Measurements from ENCODE around the gene CYB5RL. TPM values are rescaled to one million over a fixed set of nuclear protein-coding genes. Genes with fewer than 3 reads are reported as not detected.

Gene CYB5RL
- total RNA-seq, 4 donors from 2014 or later: 2.2 to 4.7 (median 3.0) TPM

DNA sequence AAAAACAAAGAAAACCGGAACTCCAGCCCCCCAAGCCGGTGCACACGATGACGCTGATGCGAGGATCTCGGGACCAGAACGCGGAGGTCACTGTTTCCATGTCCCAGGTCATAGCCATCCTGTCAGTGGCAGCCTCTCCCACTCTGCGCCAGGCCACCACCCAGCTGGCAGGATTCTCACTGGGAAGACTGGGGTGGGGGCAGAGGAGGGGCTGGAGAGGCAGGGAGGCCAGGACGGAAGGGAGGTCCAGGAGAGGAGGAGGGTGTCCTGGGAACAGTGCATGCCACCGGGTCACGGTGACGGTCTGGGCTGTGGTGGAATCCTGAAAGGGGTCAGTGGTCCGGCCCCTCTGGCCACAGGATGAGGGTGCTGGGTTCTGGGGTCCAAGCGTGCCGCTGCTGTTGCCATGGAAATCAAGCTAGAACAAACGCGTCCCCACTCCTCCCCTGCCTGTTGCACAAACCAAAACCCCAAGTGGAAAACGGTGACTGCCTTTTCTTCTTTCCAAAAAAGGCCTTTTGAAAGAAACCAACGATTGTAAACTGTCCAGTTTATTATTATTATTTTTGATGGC, 26.2 kb upstream of the CYB5RL start:
- intact Hi-C loops (cut with DNase I): no loop called here

GRCh38 chr1:54225378-54225777, 25.5 kb upstream of the CYB5RL start:
- peaks cover 0 to 53% (median 3%) of the 10 kb centered on the region in 3 donors for H3K36me3 ChIP-seq
- 82 to 91% methylated on average over 6 of the region's 6 CpGs for WGBS, 2 donors
- intact Hi-C loops (cut with DNase I): no loop called here

More for the DNA sequence above, 26.2 kb upstream of the CYB5RL start:
- Histone ChIP-seq H3K4me1 (peaks cover 5 to 34% (median 8%) of the 10 kb centered on the region in 3 donors), H3K27ac (no peak overlapping the region), H3K4me3 (no peak overlapping the region), H3K27me3 (no peaks in the 10 kb centered on the region), H3K36me3 (peaks cover 0 to 53% (median 3%) of the 10 kb centered on the region in 3 donors), H3K9me3 (no peaks in the 10 kb centered on the region)
- DNase-seq: no peak
- WGBS, 2 donors: 83 to 87% methylated on average over 14 to 20 of the region's 20 CpGs
- TF ChIP-seq, protein P1, sequence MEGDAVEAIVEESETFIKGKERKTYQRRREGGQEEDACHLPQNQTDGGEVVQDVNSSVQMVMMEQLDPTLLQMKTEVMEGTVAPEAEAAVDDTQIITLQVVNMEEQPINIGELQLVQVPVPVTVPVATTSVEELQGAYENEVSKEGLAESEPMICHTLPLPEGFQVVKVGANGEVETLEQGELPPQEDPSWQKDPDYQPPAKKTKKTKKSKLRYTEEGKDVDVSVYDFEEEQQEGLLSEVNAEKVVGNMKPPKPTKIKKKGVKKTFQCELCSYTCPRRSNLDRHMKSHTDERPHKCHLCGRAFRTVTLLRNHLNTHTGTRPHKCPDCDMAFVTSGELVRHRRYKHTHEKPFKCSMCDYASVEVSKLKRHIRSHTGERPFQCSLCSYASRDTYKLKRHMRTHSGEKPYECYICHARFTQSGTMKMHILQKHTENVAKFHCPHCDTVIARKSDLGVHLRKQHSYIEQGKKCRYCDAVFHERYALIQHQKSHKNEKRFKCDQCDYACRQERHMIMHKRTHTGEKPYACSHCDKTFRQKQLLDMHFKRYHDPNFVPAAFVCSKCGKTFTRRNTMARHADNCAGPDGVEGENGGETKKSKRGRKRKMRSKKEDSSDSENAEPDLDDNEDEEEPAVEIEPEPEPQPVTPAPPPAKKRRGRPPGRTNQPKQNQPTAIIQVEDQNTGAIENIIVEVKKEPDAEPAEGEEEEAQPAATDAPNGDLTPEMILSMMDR (IDR thresholded peaks at IDR 0.05): no peak
- TF ChIP-seq POLR2A (IDR thresholded peaks at IDR 0.05): no peak

DNA sequence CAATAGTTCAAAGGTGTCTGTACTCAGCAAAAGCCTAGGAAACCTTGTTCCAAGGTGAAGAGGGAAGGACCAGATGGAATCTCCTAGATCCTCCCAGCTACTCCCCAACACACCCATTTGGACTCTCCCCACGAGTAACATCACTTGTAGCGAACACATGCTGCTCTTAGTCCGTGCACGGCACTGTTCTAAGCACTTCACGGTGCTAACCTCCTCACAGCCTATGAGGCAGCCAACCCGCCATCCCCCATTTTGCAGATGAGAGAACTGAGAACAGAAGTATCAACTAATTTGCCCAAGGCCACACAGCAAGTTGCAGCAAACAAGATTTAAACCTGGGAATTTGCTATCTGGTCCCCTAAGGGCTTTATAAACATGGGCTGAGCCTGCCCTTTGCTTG, 24.4 kb upstream of the CYB5RL start:
- Histone ChIP-seq H3K4me1 (peaks cover 9 to 44% (median 17%) of the 10 kb centered on the region in 3 donors), H3K9me3 (no peaks in the 10 kb centered on the region), H3K4me3 (no peak overlapping the region), H3K27ac (no peak overlapping the region), H3K36me3 (peaks cover 0 to 62% (median 3%) of the 10 kb centered on the region in 3 donors), H3K27me3 (no peaks in the 10 kb centered on the region)
- WGBS, 2 donors: 60 to 89% methylated on average over 1 to 6 of the region's 6 CpGs
- DNase-seq: no peak
- intact Hi-C loops (cut with DNase I): no loop called here
- TF ChIP-seq POLR2A (IDR thresholded peaks at IDR 0.05): no peak
- TF ChIP-seq, protein P1 (IDR thresholded peaks at IDR 0.05): no peak

More at GRCh38 chr1:54225378-54225777, 25.5 kb upstream of the CYB5RL start:
- H3K27me3 ChIP-seq: no peaks in the 10 kb centered on the region
- no peak for DNase-seq
- H3K9me3 ChIP-seq: no peaks in the 10 kb centered on the region
- peaks cover 5 to 41% (median 8%) of the 10 kb centered on the region in 3 donors for H3K4me1 ChIP-seq
- H3K4me3 ChIP-seq: no peak overlapping the region
- H3K27ac ChIP-seq: no peak overlapping the region
- TF ChIP-seq POLR2A (IDR thresholded peaks at IDR 0.05): no peak
- TF ChIP-seq, protein P1 (IDR thresholded peaks at IDR 0.05): no peak

DNA sequence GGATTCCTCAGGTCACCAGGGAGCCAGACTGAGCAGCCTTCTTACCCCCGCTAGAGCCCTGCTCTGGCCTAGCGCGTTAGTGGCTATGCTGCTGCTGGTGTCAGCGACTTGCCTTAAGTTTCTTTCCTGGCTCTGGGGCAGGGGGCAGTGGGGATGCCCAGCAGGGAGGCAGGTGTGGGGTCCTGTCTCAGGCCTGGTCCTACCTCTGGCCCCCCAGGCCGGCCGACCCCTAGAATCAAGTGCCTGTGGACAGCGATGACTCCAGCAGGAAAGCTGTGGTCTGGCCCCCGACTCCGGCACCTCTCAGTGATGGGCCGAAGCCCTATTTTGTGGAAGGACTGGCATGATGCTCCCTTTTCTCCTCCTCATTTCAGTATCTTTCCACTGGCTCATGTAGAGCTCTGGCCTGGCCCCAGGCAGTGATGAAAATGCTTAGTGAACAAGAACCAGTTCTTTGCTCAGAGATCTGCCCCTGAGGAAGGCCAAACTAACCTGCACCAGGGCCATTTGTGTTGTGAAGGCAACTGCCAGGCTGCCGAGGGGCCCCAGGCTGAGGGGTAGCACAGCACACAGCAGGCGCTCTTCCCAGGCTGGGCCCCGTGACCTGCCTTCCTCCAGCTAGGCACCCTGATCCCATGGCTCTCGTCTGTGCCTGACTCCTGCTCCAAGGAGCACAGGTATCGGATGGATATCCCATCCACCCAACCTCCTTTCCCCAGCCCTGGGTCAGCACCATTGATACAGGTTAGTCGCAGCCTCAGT, 23.8 kb upstream of the CYB5RL start:
- intact Hi-C loops (cut with DNase I): no loop called here
- H3K27ac ChIP-seq: no peak overlapping the region
- H3K4me1 ChIP-seq: peaks cover 15 to 44% (median 20%) of the 10 kb centered on the region in 3 donors
- DNase-seq: no peak
- no peaks in the 10 kb centered on the region for H3K9me3 ChIP-seq
- no peaks in the 10 kb centered on the region for H3K27me3 ChIP-seq
- H3K4me3 ChIP-seq: no peak overlapping the region
- TF ChIP-seq POLR2A (IDR thresholded peaks at IDR 0.05): no peak
- TF ChIP-seq, protein P1 (IDR thresholded peaks at IDR 0.05): no peak
- WGBS, 2 donors: 91 to 100% methylated on average over 1 to 5 of the region's 16 CpGs
- H3K36me3 ChIP-seq: peaks cover 0 to 61% (median 3%) of the 10 kb centered on the region in 3 donors

DNA sequence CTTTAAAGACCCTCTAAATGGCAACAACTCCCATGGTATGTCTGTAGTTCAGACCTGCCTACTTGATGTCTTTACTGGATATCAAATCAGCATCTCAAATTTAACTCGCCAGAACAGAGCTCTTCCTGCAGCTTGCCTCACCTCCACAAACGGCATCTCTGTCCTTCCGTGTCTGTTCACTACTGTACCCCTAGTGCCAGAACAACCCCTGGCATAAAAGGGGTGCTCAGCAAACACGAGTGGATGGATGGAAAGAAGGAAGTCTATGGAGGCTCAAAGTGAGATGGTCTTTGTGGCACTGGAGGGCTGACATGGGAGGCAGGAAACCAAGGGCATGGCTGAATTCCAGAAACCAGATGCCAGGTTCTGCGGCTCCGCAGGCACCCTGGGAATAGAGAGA, 22.9 kb upstream of the CYB5RL start:
- intact Hi-C loops (cut with DNase I): no loop called here

More for the DNA sequence above, 22.9 kb upstream of the CYB5RL start:
- TF ChIP-seq, protein P1 (IDR thresholded peaks at IDR 0.05): no peak
- TF ChIP-seq POLR2A (IDR thresholded peaks at IDR 0.05): no peak
- 65 to 77% methylated on average over 3 to 6 of the region's 6 CpGs for WGBS, 2 donors
- H3K27me3 ChIP-seq: no peaks in the 10 kb centered on the region
- peaks cover 14 to 42% (median 20%) of the 10 kb centered on the region in 3 donors for H3K4me1 ChIP-seq
- H3K9me3 ChIP-seq: no peaks in the 10 kb centered on the region
- no peak overlapping the region for H3K27ac ChIP-seq
- no peak overlapping the region for H3K4me3 ChIP-seq
- peaks cover 0 to 61% (median 5%) of the 10 kb centered on the region in 3 donors for H3K36me3 ChIP-seq
- DNase-seq: no peak

All from esophagus squamous epithelium (tissue), 5 donors.